Endothelial cell (in vitro differentiated cells): ENCODE results near the gene PRMT3. TPM values are rescaled to one million over a fixed set of nuclear protein-coding genes. Genes with fewer than 3 reads are reported as not detected.
"Not testable (repeated sequence)": the region's sequence is repeated elsewhere in the genome, so short reads cannot be mapped to it uniquely, and the experiment has no call there.

Source experiments
- DNase-seq: peaks from one replicate; pipeline ENCODE4 v3.0.0; 2021; ENCODE audit warnings: low spot score
- H3K27ac Mint-ChIP-seq: one replicate; pipeline ENCODE4 v1.8.0; 2021; ENCODE audit warnings: mixed read lengths, inconsistent platforms; ENCODE audit not compliant: unreplicated experiment
- H3K27me3 Mint-ChIP-seq: one replicate; pipeline ENCODE4 v1.8.0; 2021; ENCODE audit warnings: mild to moderate bottlenecking, moderate library complexity, mixed read lengths, inconsistent platforms; ENCODE audit not compliant: unreplicated experiment
- H3K36me3 Mint-ChIP-seq: one replicate; pipeline ENCODE4 v1.8.0; 2021; ENCODE audit warnings: mild to moderate bottlenecking, low read depth, mixed read lengths, inconsistent platforms; ENCODE audit not compliant: unreplicated experiment
- H3K4me1 Mint-ChIP-seq: one replicate; pipeline ENCODE4 v1.8.0; 2021; ENCODE audit warnings: mild to moderate bottlenecking, mixed read lengths, inconsistent platforms; ENCODE audit not compliant: unreplicated experiment
- H3K4me3 Mint-ChIP-seq: one replicate; pipeline ENCODE4 v1.8.0; 2021; ENCODE audit warnings: mild to moderate bottlenecking, mixed read lengths, inconsistent platforms; ENCODE audit not compliant: unreplicated experiment
- H3K9me3 Mint-ChIP-seq: one replicate; pipeline ENCODE4 v1.8.0; 2021; ENCODE audit warnings: mixed read lengths, inconsistent platforms; ENCODE audit not compliant: unreplicated experiment
- CTCF ChIP-seq: fragments of 200-600 bp; sonication (generic); IDR thresholded peaks from one replicate; pipeline ENCODE4 v1.5.0; 2021; ENCODE audit warnings: antibody characterized with exemption; ENCODE audit not compliant: unreplicated experiment
- total RNA-seq: library from RNA; stranded (reverse); fragmentation: NEBNext Ultra II Directional; extraction: Animal tissue kit (Norgen Biotek cat#: 25700); gene quantifications from one replicate; pipeline ENCODE4 v1.2.1, GENCODE V29; 2021; ENCODE audit not compliant: unreplicated experiment

The PRMT3 gene
- total RNA-seq, 1 donor from 2014 or later: 5.4 TPM

GRCh38 chr11:20363149-20363499, 24.4 kb upstream of the PRMT3 start:
- Mint-ChIP-seq H3K4me1 (peaks cover 15% of the 10 kb centered on the region), H3K4me3 (peak overlapping the region; percentile 64), H3K36me3 (no peaks in the 10 kb centered on the region), H3K27ac (no peak overlapping the region), H3K27me3 (no peaks in the 10 kb centered on the region), H3K9me3 (no peaks in the 10 kb centered on the region)
- TF ChIP-seq CTCF: no peak
- no peak for DNase-seq

GRCh38 chr11:20363500-20364340, 23.8 kb upstream of the PRMT3 start, which contains the start of gene HTATIP2:
TSS of gene HTATIP2 (plus strand) at chr11:20363714. CDS start at chr11:20364238, 524 bp downstream.
- no peaks in the 10 kb centered on the region for H3K27me3 Mint-ChIP-seq
- H3K4me3 Mint-ChIP-seq: peak within 1 kb of the TSS; percentile 74
- H3K9me3 Mint-ChIP-seq: no peaks in the 10 kb centered on the region
- DNase-seq: peak; percentile 37
- H3K4me1 Mint-ChIP-seq: peaks cover 15% of the 10 kb centered on the region
- H3K27ac Mint-ChIP-seq: no peak within 1 kb of the TSS
- no peaks in the 10 kb centered on the region for H3K36me3 Mint-ChIP-seq
- no peak for TF ChIP-seq CTCF

GRCh38 chr11:20364341-20364792, 23.1 kb upstream of the PRMT3 start:
- Mint-ChIP-seq H3K4me1 (peaks cover 15% of the 10 kb centered on the region), H3K27me3 (no peaks in the 10 kb centered on the region), H3K27ac (no peak overlapping the region), H3K4me3 (peak overlapping the region; percentile 74), H3K36me3 (no peaks in the 10 kb centered on the region), H3K9me3 (no peaks in the 10 kb centered on the region)
- TF ChIP-seq CTCF: no peak
- no peak for DNase-seq

GRCh38 chr11:20365465-20365864, 22.1 kb upstream of the PRMT3 start:
- not testable (repeated sequence) for DNase-seq, H3K9me3 Mint-ChIP-seq, H3K27ac Mint-ChIP-seq, H3K36me3 Mint-ChIP-seq, H3K4me3 Mint-ChIP-seq, H3K27me3 Mint-ChIP-seq
- H3K4me1 Mint-ChIP-seq: peaks cover 15% of the 10 kb centered on the region

GRCh38 chr11:20367313-20367948, 20.1 kb upstream of the PRMT3 start:
- H3K36me3 Mint-ChIP-seq: no peaks in the 10 kb centered on the region
- no peak overlapping the region for H3K27ac Mint-ChIP-seq
- no peaks in the 10 kb centered on the region for H3K9me3 Mint-ChIP-seq
- H3K27me3 Mint-ChIP-seq: no peaks in the 10 kb centered on the region
- no peak overlapping the region for H3K4me3 Mint-ChIP-seq
- no peak for TF ChIP-seq CTCF
- H3K4me1 Mint-ChIP-seq: peaks cover 12% of the 10 kb centered on the region
- no peak for DNase-seq
